ENCODE data around the gene CHST11.

CHST11 gene

GRCh38 chr12:104683831-104684503 lies 227.2 kb downstream of the CHST11 start:
- DNase-seq, result no peak

GRCh38 chr12:104684884-104685283 lies 228.1 kb downstream of the CHST11 start:
- no peak for DNase-seq

GRCh38 chr12:104685366-104685765 lies 228.6 kb downstream of the CHST11 start:
- DNase-seq, result no peak

- no peak for DNase-seq
These were observed 229.4 kb downstream of the CHST11 start for GRCh38 chr12:104686196-104686595.

- DNase-seq, result no peak
These were observed 231.2 kb downstream of the CHST11 start for GRCh38 chr12:104687823-104688573.

GRCh38 chr12:104689635-104690034 lies 232.9 kb downstream of the CHST11 start:
- DNase-seq, result no peak

- DNase-seq, result no peak
These were observed 235.2 kb downstream of the CHST11 start for GRCh38 chr12:104691721-104692556.

- DNase-seq, result no peak
These were observed 235.9 kb downstream of the CHST11 start for GRCh38 chr12:104692557-104693218.

- DNase-seq, result no peak
These were observed 236.7 kb downstream of the CHST11 start for GRCh38 chr12:104693493-104693892.

- no peak for DNase-seq
These were observed 237.4 kb downstream of the CHST11 start for GRCh38 chr12:104694161-104694560.

GRCh38 chr12:104694711-104695110 lies 238.0 kb downstream of the CHST11 start:
- DNase-seq, result no peak

GRCh38 chr12:104695453-104696148 lies 238.9 kb downstream of the CHST11 start:
- DNase-seq, result no peak

GRCh38 chr12:104697186-104697585 lies 240.4 kb downstream of the CHST11 start:
- DNase-seq, result no peak

- no peak for DNase-seq
These were observed 242.1 kb downstream of the CHST11 start for GRCh38 chr12:104698871-104699270.

- DNase-seq, result no peak
These were observed 242.9 kb downstream of the CHST11 start for GRCh38 chr12:104699489-104700190.

- no peak for DNase-seq
These were observed 243.6 kb downstream of the CHST11 start for GRCh38 chr12:104700324-104700723.

GRCh38 chr12:104701301-104701700 lies 244.6 kb downstream of the CHST11 start:
- DNase-seq, result no peak

- DNase-seq, result no peak
These were observed 245.0 kb downstream of the CHST11 start for GRCh38 chr12:104701756-104702155.

GRCh38 chr12:104702565-104703139 lies 245.9 kb downstream of the CHST11 start:
- no peak for DNase-seq

- no peak for DNase-seq
These were observed 246.6 kb downstream of the CHST11 start for GRCh38 chr12:104703372-104703771.

- no peak for DNase-seq
These were observed 247.6 kb downstream of the CHST11 start for GRCh38 chr12:104704224-104704779.
